HG03558 (cell line): Measurements from ENCODE around the gene SLC66A3.

Source experiments
- ATAC-seq: cut with Tn5 transposase; IDR thresholded peaks from one replicate; pipeline ENCODE4 v1.9.1; 2021; ENCODE audit warnings: moderate number of reproducible peaks; ENCODE audit not compliant: unreplicated experiment; ENCODE audit errors: extremely low read depth

Gene SLC66A3

DNA sequence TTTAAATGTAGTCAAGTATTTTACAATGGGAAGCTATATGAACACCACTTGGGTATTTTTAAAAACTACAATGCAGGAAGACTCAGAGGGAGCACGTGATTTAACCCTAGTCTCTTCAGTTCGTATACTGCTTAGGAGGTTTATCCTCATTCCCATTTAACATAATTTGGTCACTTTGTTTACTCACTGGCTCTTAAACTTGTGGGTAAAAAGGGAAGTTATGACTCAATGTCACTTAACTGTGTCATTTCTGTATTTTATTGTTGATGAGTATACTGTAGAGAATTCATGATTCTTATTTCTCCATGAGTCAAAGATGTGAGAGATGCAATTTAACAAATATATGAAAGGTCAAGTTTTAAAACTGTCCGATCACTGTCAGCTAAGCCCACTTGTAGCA, 48.2 kb downstream of the SLC66A3 start:
- ATAC-seq: no peak

GRCh38 chr2:11208083-11208482, 52.8 kb downstream of the SLC66A3 start:
- no peak for ATAC-seq

- no peak for ATAC-seq
Observed at GRCh38 chr2:11212645-11213044, 57.4 kb downstream of the SLC66A3 start.

GRCh38 chr2:11213090-11213638, 57.9 kb downstream of the SLC66A3 start:
- ATAC-seq: no peak

GRCh38 chr2:11213975-11214374, 58.7 kb downstream of the SLC66A3 start:
- ATAC-seq: no peak

DNA sequence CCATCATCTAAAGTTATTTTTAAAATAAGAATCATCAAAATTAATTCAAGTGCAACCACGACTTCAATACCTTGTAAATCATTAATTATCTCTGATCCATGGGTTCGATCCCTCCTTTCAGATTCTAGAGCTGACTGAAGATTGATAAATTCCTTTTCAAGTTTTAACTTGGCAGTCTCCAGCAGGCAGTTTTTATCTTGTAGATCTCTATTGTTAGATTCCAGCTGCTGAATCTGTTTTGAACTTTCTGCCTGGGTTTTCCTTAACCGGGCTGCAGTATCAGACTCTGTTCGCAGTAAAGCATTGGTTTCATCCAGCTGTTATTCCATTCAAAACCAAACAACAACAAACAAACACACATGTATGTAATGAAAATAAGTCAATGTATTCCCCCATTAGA, 59.5 kb downstream of the SLC66A3 start:
- no peak for ATAC-seq

GRCh38 chr2:11215407-11215806, 60.1 kb downstream of the SLC66A3 start:
- no peak for ATAC-seq

DNA sequence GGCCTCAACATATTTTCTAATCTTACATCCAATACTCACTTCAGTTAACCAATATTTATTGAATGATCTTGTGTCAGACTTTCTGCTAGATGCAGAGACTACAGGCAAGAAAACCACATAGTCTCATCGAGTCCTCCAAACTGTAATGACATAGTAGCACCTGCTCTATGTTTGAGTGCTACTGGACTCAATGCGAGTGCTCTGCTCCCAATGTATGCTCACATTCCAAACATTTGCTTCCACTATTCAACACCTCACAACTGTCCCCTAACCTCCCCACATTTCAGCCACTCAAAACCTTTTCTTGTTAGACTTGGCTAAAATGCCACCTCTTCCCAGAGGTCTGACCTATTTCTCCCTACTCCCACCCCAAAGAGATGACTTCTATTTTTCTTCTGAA, 65.2 kb downstream of the SLC66A3 start:
- no peak for ATAC-seq

GRCh38 chr2:11222845-11223244, 67.6 kb downstream of the SLC66A3 start:
- no peak for ATAC-seq

DNA sequence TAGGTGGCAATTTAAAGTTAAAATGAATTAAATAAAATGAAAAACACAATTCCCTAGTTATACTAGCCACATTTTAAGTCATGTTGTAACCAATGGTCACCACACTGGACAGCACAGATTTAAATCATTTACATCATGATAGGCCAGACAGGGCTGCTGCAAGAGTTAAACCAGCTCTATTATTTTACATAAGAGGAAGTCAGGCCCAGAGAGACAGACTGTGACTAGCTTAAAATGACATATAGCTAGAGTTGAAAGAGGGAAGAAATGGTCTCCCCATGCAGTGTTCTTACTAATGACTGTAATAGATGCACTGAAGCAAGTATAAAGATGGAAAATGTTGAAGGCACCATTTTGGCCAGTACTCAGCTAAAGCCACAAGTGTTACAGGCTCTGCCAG, 69.6 kb downstream of the SLC66A3 start:
- no peak for ATAC-seq

DNA sequence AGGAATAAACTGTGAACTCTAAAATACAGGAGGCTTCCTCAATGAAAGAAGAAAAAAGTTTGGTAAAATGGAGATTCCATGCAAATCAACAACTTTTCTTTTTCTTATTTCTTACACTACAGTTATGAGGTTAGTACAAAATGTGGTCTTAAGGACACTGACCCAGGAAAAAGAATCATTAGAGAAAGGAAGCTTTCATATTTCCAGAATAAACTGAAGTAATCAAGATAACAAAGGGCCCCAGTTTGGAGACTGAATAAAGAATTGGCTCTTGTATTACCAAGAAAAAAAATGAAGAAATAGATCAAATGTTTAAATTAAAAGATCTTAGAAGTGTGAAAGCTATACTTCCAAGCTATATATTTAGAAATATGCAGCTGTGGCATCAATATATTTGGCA, 72.3 kb downstream of the SLC66A3 start:
- ATAC-seq: no peak
